Memory B cell (primary cell): ENCODE measurements around the gene GATD1.

Source experiments
- ATAC-seq: fragments of 150-1000 bp; cut with Tn5 transposase; 2 replicates; pipeline ENCODE4 v1.10.0; 2021; ENCODE audit warnings: low read depth, mild to moderate bottlenecking, moderate library complexity
- DNase-seq, 2 donors: peaks; one replicate each; pipeline ENCODE4 v3.0.0; 2022; ENCODE audit warnings: low spot score in 2 of 2
- H3K27ac Mint-ChIP-seq: one replicate; pipeline ENCODE4 v1.8.0; 2022; ENCODE audit warnings: mild to moderate bottlenecking, moderate library complexity, mixed read lengths
- H3K27me3 Mint-ChIP-seq: one replicate; pipeline ENCODE4 v1.8.0; 2022; ENCODE audit warnings: mixed read lengths
- H3K36me3 Mint-ChIP-seq: one replicate; pipeline ENCODE4 v1.8.0; 2022; ENCODE audit warnings: mild to moderate bottlenecking, mixed read lengths
- H3K4me1 Mint-ChIP-seq: one replicate; pipeline ENCODE4 v1.8.0; 2022; ENCODE audit warnings: mixed read lengths
- H3K4me3 Mint-ChIP-seq: one replicate; pipeline ENCODE4 v1.8.0; 2022; ENCODE audit warnings: mild to moderate bottlenecking, moderate library complexity, mixed read lengths
- H3K9me3 Mint-ChIP-seq: one replicate; pipeline ENCODE4 v1.8.0; 2022; ENCODE audit warnings: mixed read lengths

GATD1 gene

GRCh38 chr11:803770-804598, 26.7 kb upstream of the GATD1 start:
- Mint-ChIP-seq H3K4me3 (peak overlapping the region; percentile 79), H3K36me3 (peaks cover 2% of the 10 kb centered on the region), H3K27me3 (no peaks in the 10 kb centered on the region), H3K27ac (peak overlapping the region; percentile 62), H3K4me1 (peaks cover 15% of the 10 kb centered on the region), H3K9me3 (no peaks in the 10 kb centered on the region)
- DNase-seq (no peak), ATAC-seq (no peak)

GRCh38 chr11:803467-803742, 26.1 kb upstream of the GATD1 start:
- H3K27me3 Mint-ChIP-seq = no peaks in the 10 kb centered on the region
- H3K4me3 Mint-ChIP-seq = peak overlapping the region; percentile 79
- peaks cover 2% of the 10 kb centered on the region for H3K36me3 Mint-ChIP-seq
- no peak for DNase-seq
- no peaks in the 10 kb centered on the region for H3K9me3 Mint-ChIP-seq
- peaks cover 13% of the 10 kb centered on the region for H3K4me1 Mint-ChIP-seq
- no peak for ATAC-seq
- no peak overlapping the region for H3K27ac Mint-ChIP-seq

DNA sequence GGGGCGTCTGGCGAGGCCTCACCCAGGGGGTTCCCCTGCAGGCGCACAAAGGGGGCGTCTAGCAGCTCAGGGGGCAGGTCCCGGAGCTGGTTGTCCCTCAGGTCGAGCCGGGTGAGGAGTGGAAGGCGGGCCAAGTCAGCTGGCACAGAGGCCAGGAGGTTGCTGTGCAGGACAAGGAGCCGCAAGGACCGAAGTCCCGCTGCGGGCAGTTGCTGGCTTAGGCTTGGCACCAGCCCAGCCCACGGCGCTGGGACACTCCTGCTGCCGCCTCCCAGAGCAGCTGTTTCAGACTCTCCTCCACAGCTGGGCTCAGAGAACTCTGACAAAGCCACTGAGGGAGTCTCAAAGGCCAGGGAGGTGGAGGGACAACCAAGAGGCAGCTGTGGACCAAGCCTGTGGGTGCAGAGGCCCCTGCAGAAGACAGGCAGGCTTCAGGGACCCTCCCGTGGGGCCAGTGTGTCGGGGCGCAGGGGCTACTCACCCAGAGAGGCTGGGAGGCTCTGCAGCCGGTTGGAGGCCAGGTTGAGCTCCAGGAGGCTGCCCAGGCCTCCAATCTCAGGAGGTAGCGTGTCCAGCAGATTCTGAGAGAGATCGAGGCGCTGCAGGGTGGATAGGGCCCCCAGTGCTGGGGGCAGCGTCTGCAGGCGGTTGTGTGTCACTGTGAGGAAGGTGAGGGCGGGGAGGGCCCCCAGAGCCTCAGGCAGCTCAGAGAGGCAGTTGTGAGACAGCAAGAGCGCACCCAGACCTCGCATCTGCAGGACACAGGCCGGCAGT, 25.6 kb upstream of the GATD1 start:
- peak overlapping the region; percentile 11 for H3K4me3 Mint-ChIP-seq
- H3K36me3 Mint-ChIP-seq = peaks cover 2% of the 10 kb centered on the region
- H3K9me3 Mint-ChIP-seq = no peaks in the 10 kb centered on the region
- H3K27me3 Mint-ChIP-seq = no peaks in the 10 kb centered on the region
- DNase-seq (no peak), ATAC-seq (no peak)
- H3K27ac Mint-ChIP-seq = no peak overlapping the region
- peaks cover 12% of the 10 kb centered on the region for H3K4me1 Mint-ChIP-seq

- Mint-ChIP-seq H3K4me1 (peaks cover 10% of the 10 kb centered on the region), H3K27ac (no peak overlapping the region), H3K4me3 (peak overlapping the region; percentile 34), H3K9me3 (no peaks in the 10 kb centered on the region), H3K36me3 (peaks cover 2% of the 10 kb centered on the region), H3K27me3 (no peaks in the 10 kb centered on the region)
- no peak for ATAC-seq
- DNase-seq = no peak
These were observed 24.8 kb upstream of the GATD1 start for GRCh38 chr11:802018-802617.

- DNase-seq = no peak
- Mint-ChIP-seq H3K4me1 (peaks cover 12% of the 10 kb centered on the region), H3K36me3 (peaks cover 2% of the 10 kb centered on the region), H3K27me3 (no peaks in the 10 kb centered on the region), H3K4me3 (no peak overlapping the region), H3K27ac (no peak overlapping the region), H3K9me3 (no peaks in the 10 kb centered on the region)
- ATAC-seq = no peak
These were observed 24.0 kb upstream of the GATD1 start for GRCh38 chr11:801097-801780.

- Mint-ChIP-seq H3K9me3 (no peaks in the 10 kb centered on the region), H3K36me3 (peaks cover 4% of the 10 kb centered on the region), H3K27me3 (no peaks in the 10 kb centered on the region), H3K27ac (no peak overlapping the region), H3K4me1 (peaks cover 13% of the 10 kb centered on the region), H3K4me3 (no peak overlapping the region)
- DNase-seq (no peak), ATAC-seq (no peak)
These were observed 23.2 kb upstream of the GATD1 start for GRCh38 chr11:800473-800872.

DNA sequence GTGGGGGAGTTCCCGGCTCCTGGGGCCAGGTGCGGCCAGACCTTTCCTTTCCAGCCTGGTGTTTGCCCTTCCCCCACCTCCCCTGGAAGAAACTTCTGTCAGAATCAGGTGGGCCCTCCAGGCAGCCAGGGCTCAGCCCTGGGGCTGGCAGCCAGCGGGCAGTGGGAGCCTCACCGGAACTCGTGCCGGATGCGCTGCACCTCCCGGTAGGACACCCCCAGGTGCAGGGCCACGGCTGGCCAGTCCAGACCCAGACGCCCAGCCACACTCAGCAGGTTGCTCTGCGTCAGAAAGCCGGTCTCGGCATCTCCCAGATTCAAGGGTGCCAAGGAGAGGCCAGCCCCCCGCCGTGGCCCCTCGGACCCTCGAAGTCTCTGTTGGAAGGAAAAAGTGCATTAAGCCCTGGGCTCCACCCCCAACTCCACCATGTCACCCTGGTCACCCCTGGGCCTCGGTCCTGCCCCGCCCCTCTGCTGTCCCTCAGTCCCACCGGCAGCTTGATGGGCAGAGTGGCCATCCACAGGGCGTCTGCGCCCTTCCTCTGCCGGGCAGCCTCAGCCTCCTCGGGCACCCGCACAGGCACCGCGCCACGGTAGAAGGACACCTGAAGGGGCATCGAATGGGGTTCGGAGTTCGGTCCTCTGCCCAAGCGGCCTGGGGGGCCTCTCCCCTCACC, 22.5 kb upstream of the GATD1 start:
- peaks cover 4% of the 10 kb centered on the region for H3K36me3 Mint-ChIP-seq
- no peaks in the 10 kb centered on the region for H3K27me3 Mint-ChIP-seq
- no peak overlapping the region for H3K4me3 Mint-ChIP-seq
- H3K4me1 Mint-ChIP-seq = peaks cover 12% of the 10 kb centered on the region
- no peak for DNase-seq
- no peaks in the 10 kb centered on the region for H3K9me3 Mint-ChIP-seq
- no peak for ATAC-seq
- no peak overlapping the region for H3K27ac Mint-ChIP-seq

DNA sequence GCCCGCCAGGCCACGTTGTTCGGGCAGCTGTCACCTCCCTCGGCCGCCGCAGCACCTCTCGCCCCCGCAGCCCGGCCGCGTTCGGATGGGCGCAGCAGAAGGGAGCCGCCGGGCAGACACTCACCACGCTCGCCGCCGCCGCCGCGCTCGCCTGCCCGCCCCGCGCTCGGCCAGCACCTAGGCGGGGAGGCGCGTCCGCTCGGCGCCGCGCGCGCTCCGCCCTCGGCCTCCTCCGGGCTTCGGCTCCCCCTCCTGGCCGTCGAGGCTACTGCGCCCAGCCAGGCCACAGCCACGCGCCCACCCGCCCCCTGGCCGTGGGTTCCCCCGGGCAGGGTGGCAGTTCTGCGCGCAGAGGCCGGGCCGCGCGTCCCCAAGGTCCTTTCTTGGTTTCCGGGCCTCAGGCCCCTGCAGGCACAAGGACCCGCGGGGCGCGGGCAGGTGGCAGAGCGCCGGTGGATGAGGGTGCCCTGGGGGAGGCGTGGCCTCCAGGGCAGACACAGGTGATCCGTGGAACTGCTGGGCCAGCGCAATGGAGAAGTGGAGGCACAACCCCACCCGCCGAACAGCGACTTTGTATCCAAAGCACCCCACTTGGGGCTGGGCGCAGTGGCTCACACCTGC, 20.9 kb upstream of the GATD1 start, which contains the start of gene SLC25A22:
Gene SLC25A22 (minus strand): TSS at position 189 of the 621 bp plus-strand sequence. CDS start 3,275 bp downstream, outside the sequence.
- Mint-ChIP-seq H3K27me3 (no peaks in the 10 kb centered on the region), H3K4me1 (peaks cover 7% of the 10 kb centered on the region), H3K27ac (peak within 1 kb of the TSS; percentile 89), H3K4me3 (peak within 1 kb of the TSS; percentile 98), H3K36me3 (peaks cover 4% of the 10 kb centered on the region), H3K9me3 (no peaks in the 10 kb centered on the region)
- ATAC-seq (peak; percentile 66), DNase-seq (peak; percentile 92 to 97)

- Mint-ChIP-seq H3K27me3 (no peaks in the 10 kb centered on the region), H3K4me1 (peaks cover 7% of the 10 kb centered on the region), H3K9me3 (no peaks in the 10 kb centered on the region), H3K36me3 (peaks cover 7% of the 10 kb centered on the region), H3K27ac (peak overlapping the region; percentile 89), H3K4me3 (peak overlapping the region; percentile 98)
- DNase-seq (peak; percentile 75 to 84), ATAC-seq (peak; percentile 59)
These were observed 20.2 kb upstream of the GATD1 start for GRCh38 chr11:797296-798092.

DNA sequence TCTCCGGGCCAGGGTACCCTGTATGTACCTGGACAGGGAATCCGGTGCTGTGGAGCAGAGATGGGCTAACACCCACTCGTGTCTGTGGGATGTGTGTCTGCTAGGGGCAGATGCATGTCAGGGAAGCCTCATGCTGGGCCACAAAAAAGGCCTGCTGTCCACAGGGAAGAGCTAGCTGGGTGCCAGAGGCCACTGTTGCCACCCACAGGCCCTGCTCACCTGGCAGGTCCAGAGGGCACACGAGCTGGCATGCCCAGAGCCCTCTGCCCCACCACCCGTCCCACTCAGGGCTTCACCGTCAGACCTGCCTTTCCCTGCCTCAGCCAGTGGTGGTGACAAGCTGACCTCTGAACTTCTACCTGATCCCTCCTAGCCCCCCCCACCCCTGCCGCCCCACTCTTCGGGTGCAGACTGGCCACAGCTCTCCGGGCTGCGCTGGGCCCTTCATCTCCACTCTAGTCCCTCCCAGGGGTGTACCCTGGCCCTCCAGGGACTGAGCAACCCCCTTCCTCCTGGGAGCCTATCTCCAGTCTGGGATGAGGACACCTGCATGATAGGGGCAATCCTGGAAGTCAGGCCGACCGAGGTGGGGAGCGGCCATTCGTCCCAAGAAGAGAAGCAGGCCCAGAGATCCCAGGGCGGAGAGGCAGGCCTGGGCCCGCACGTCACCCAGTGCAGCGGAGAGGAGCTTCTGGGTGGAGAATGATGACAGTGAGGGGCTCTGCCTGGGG, 19.4 kb upstream of the GATD1 start:
- Mint-ChIP-seq H3K4me1 (peaks cover 7% of the 10 kb centered on the region), H3K27me3 (no peaks in the 10 kb centered on the region), H3K9me3 (no peaks in the 10 kb centered on the region), H3K27ac (peak overlapping the region; percentile 89), H3K4me3 (peak overlapping the region; percentile 98), H3K36me3 (peaks cover 9% of the 10 kb centered on the region)
- no peak for DNase-seq
- ATAC-seq = no peak

- no peaks in the 10 kb centered on the region for H3K27me3 Mint-ChIP-seq
- H3K4me1 Mint-ChIP-seq = peaks cover 7% of the 10 kb centered on the region
- peak overlapping the region; percentile 89 for H3K27ac Mint-ChIP-seq
These were observed 18.6 kb upstream of the GATD1 start for GRCh38 chr11:795634-796564.

More at GRCh38 chr11:795634-796564, 18.6 kb upstream of the GATD1 start:
- Mint-ChIP-seq H3K4me3 (peak overlapping the region; percentile 98), H3K9me3 (no peaks in the 10 kb centered on the region), H3K36me3 (peaks cover 10% of the 10 kb centered on the region)
- ATAC-seq = peak; percentile 47
- peak; percentile 53 to 64 for DNase-seq
